Transverse colon (tissue), 4 donors: ENCODE data around the gene COA4. TPM values are rescaled to one million over a fixed set of nuclear protein-coding genes. Genes with fewer than 3 reads are reported as not detected.
A peak's percentile ranks its signal among the peaks of the same experiment; 100 is the strongest.
"Not testable (repeated sequence)": the region's sequence is repeated elsewhere in the genome, so short reads cannot be mapped to it uniquely, and the experiment has no call there.

Source experiments
- DNase-seq: peaks from one replicate; pipeline ENCODE4 v3.0.0-alpha.2; 2019
- H3K27ac ChIP-seq, 4 donors: fragments of 200-600 bp; sonication (generic); 2 replicates each; pipeline ENCODE4 v1.5.1; 2016 to 2018; ENCODE audit warnings: inconsistent platforms in 4 of 4
- H3K27me3 ChIP-seq: fragments of 200-600 bp; sonication (generic); 2 replicates; pipeline ENCODE4 v1.5.1; 2017; ENCODE audit warnings: inconsistent platforms
- H3K36me3 ChIP-seq, 4 donors: fragments of 200-600 bp; sonication (generic); 2 replicates each; pipeline ENCODE4 v1.5.1; 2017 to 2019; ENCODE audit warnings: inconsistent platforms in 4 of 4
- H3K4me1 ChIP-seq, 4 donors: fragments of 200-600 bp; sonication (generic); 2 replicates each; pipeline ENCODE4 v1.5.1; 2017 to 2020; ENCODE audit warnings: inconsistent platforms in 4 of 4
- H3K4me3 ChIP-seq, 4 donors: fragments of 200-600 bp; sonication (generic); 1 replicate in 1 of 4; 2 replicates in 3 of 4; pipeline versions ENCODE4 v1.5.1 to v1.6.1; 2017 to 2019; ENCODE audit warnings: inconsistent platforms in 4 of 4
- H3K9me3 ChIP-seq, 2 donors: fragments of 200-600 bp; sonication (generic); 2 replicates each; pipeline ENCODE4 v1.5.1; 2017 to 2019; ENCODE audit warnings: inconsistent platforms in 2 of 2
- CTCF ChIP-seq, 5 experiments: fragments of 200-600 bp in 3 of 5; fragments of 450-650 bp in 2 of 5; sonication (generic) in 3 of 5; IDR thresholded peaks; 1 replicate in 2 of 5; 2 replicates in 3 of 5; pipeline ENCODE4 v1.5.1; 2016 to 2017; ENCODE audit warnings: antibody characterized with exemption in 5 of 5, inconsistent platforms in 3 of 5, mild to moderate bottlenecking in 2 of 5, moderate library complexity in 1 of 5
- EP300 ChIP-seq: sonication (generic); formaldehyde crosslinking; IDR thresholded peaks from one replicate; pipeline ENCODE4 v1.6.1; 2017; ENCODE audit warnings: antibody characterized with exemption, low read depth
- POLR2A ChIP-seq: fragments of 450-650 bp; IDR thresholded peaks from one replicate; pipeline ENCODE4 v1.6.1; 2016; ENCODE audit warnings: antibody characterized with exemption, mild to moderate bottlenecking, moderate library complexity
- POLR2AphosphoS5 ChIP-seq, 3 donors: sonication (generic); formaldehyde crosslinking; IDR thresholded peaks; one replicate each; pipeline ENCODE4 v1.6.1; 2016; ENCODE audit warnings: antibody characterized with exemption in 3 of 3
- WGBS, 2 donors: methylation state at CpG; one replicate each; pipeline ENCODE4 v1.1.5; 2018; ENCODE audit warnings: low coverage in 1 of 2; 5-methylcytosine and 5-hydroxymethylcytosine counted together
- in situ Hi-C, 4 donors: fragments of 200-750 bp; cut with MboI; loops; one replicate each; pipeline versions ENCODE4 v1.15.0 to v1.15.1; 2017; ENCODE audit warnings: low sequenced_read_pairs in 3 of 4, low pct_ligation_motif_present in 1 of 4, low pct_unique_long_range_greater_than_20kb in 1 of 4
- intact Hi-C: fragments of 100-400 bp; cut with DNase I; formaldehyde crosslinking; loops from one replicate; pipeline ENCODE4 v1.15.1; 2023; ENCODE audit warnings: low total_unique reads
- total RNA-seq, 4 donors: library from RNA; depleted of rRNA; stranded (reverse); fragments of >200 nt; gene quantifications; one replicate each; pipeline ENCODE4 v1.1.0, GENCODE V29; 2016

COA4 gene
- total RNA-seq, 4 donors from 2014 or later: 26.3 to 92.8 (median 74.4) TPM

DNA sequence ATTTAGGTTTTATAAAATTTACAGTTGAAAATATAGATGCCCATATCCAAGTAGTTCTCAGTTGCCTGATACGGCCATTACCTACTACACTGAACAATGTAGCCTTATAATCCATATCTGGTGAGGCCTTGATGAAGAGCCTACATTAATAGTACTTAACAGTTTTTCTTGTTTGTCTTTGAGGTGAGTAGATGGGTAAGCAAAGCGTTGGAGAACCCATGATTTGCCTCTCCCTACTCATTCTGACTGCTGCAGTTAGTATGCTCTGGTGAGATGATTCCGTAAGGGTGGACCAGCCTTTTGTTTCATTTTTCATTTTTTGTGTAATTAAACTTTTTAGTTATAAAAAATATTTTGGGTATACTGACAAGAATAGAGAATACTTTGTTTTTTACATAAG lies 11.6 kb upstream of the COA4 start:
- Histone ChIP-seq H3K4me3 (no peak overlapping the region), H3K27ac (no peak overlapping the region), H3K27me3 (no peaks in the 10 kb centered on the region), H3K36me3 (peaks cover 0 to 22% (median 3%) of the 10 kb centered on the region in 4 donors), H3K4me1 (no peaks in the 10 kb centered on the region), H3K9me3 (no peaks in the 10 kb centered on the region)
- TF ChIP-seq CTCF (IDR thresholded peaks at IDR 0.05) (no peak), POLR2A (no peak), EP300 (no peak), POLR2AphosphoS5 (IDR thresholded peaks at IDR 0.05) (no peak)
- in situ Hi-C loops: no loop called here
- WGBS, 2 donors: 94 to 100% methylated on average over 2 to 3 of the region's 3 CpGs
- intact Hi-C loops: no loop called here
- DNase-seq: no peak

DNA sequence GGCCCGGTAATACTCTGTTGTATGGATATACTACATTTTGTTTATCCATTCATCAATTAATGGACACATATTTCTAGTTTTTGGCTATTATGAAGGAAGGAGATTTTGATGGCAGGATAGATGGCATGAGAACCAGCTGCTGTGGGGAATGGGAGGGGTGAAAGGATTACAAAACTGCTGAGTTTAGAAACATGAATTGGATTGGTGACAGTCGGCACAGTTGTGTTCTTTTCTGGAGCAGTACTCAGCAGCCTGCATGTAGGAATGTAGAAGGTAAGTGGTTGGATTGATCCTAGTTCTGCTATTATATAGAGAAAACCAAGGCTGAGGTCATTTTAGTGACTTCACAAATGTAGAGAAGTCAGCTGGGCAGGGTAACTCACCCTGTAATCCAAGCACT lies 7.2 kb upstream of the COA4 start:
- no peak overlapping the region for H3K4me3 ChIP-seq
- intact Hi-C loops (no loop called here), in situ Hi-C loops (no loop called here)
- H3K27ac ChIP-seq: no peak overlapping the region
- 94 to 100% methylated on average over 1 to 2 of the region's 2 CpGs for WGBS, 2 donors
- H3K9me3 ChIP-seq: no peaks in the 10 kb centered on the region
- TF ChIP-seq EP300 (no peak), CTCF (IDR thresholded peaks at IDR 0.05) (no peak), POLR2AphosphoS5 (IDR thresholded peaks at IDR 0.05) (no peak)
- no peaks in the 10 kb centered on the region for H3K27me3 ChIP-seq
- H3K36me3 ChIP-seq: no peaks in the 10 kb centered on the region
- DNase-seq: no peak
- no peaks in the 10 kb centered on the region for H3K4me1 ChIP-seq

- not testable (repeated sequence) for H3K27ac ChIP-seq
- 86 to 92% methylated on average over 5 to 10 of the region's 10 CpGs for WGBS, 2 donors
These were observed 3.8 kb upstream of the COA4 start for GRCh38 chr11:73880449-73880848.

DNA sequence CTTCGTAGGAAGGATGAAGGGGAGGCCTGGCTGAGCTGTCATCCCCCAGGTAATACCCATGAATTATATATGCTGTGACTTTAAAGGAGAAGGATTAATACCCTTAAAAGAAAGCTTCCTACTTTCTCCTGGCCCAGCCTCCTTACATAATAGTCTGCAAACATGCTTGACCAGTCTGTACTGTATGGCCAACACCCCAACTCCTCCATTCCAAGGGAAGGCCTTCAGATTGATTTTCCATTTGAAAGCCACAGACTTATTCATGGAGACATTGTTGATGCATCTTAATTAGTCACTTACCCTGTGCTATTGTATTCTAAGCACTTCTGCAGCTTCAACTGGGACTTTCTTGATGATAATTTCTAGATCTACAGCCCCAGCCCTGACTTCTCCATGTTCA lies 2.1 kb upstream of the COA4 start:
- intact Hi-C loops: no loop called here
- H3K27ac ChIP-seq: no peak overlapping the region
- H3K27me3 ChIP-seq: no peaks in the 10 kb centered on the region
- TF ChIP-seq POLR2A (no peak), POLR2AphosphoS5 (IDR thresholded peaks at IDR 0.05) (no peak), EP300 (no peak), CTCF (IDR thresholded peaks at IDR 0.05) (no peak)
- in situ Hi-C loops: no loop called here
- H3K4me3 ChIP-seq: no peak overlapping the region
- H3K4me1 ChIP-seq: peaks cover 13 to 28% (median 18%) of the 10 kb centered on the region in 4 donors
- no peaks in the 10 kb centered on the region for H3K36me3 ChIP-seq
- DNase-seq: no peak
- WGBS, 2 donors: 95% methylated on average over 1 of the region's 1 CpG; no CpG with 5 or more reads in 1 of the 2 donors
- no peaks in the 10 kb centered on the region for H3K9me3 ChIP-seq

More at GRCh38 chr11:73880449-73880848, 3.8 kb upstream of the COA4 start:
- DNase-seq, in situ Hi-C loops, H3K27me3 ChIP-seq, H3K4me3 ChIP-seq, H3K36me3 ChIP-seq, H3K9me3 ChIP-seq, intact Hi-C loops: not testable (repeated sequence)
- H3K4me1 ChIP-seq: peaks cover 9 to 19% (median 13%) of the 10 kb centered on the region in 4 donors

- in situ Hi-C loops: no loop called here
- DNase-seq: no peak
- 25 to 64% methylated on average over 2 to 8 of the region's 8 CpGs for WGBS, 2 donors
- peaks cover 13 to 28% (median 18%) of the 10 kb centered on the region in 4 donors for H3K4me1 ChIP-seq
- H3K36me3 ChIP-seq: peaks cover 0 to 15% (median 4%) of the 10 kb centered on the region in 4 donors
- intact Hi-C loops: no loop called here
- H3K9me3 ChIP-seq: no peaks in the 10 kb centered on the region
- H3K27me3 ChIP-seq: no peaks in the 10 kb centered on the region
- H3K4me3 ChIP-seq: peak overlapping the region; percentile 67 to 86 (median 78)
- no peak for TF ChIP-seq CTCF (IDR thresholded peaks at IDR 0.05)
- TF ChIP-seq POLR2A: no peak
- TF ChIP-seq POLR2AphosphoS5 (IDR thresholded peaks at IDR 0.05): no peak
- no peak for TF ChIP-seq EP300
- peak overlapping the region; percentile 84 to 94 (median 88) for H3K27ac ChIP-seq
These were observed 806 bp downstream of the COA4 start for GRCh38 chr11:73875840-73876239.
